Measurements from ENCODE around the gene MS4A12.
"Not testable (repeated sequence)": the region's sequence is repeated elsewhere in the genome, so short reads cannot be mapped to it uniquely, and the experiment has no call there.

The MS4A12 gene

GRCh38 chr11:60492488-60493009, at the start of gene MS4A12:
MS4A12 (plus strand) TSS chr11:60492778; CDS start chr11:60497319, 4,541 bp downstream.
- DNase-seq (ENCODE audit: low read depth, low spot score), result no peak

- no peak for DNase-seq (ENCODE audit: low read depth, low spot score)
Observed at GRCh38 chr11:60447070-60447469, 45.5 kb upstream of the MS4A12 start.

- no peak for DNase-seq (ENCODE audit: low read depth, low spot score)
Observed at GRCh38 chr11:60447846-60448245, 44.7 kb upstream of the MS4A12 start.

- not testable (repeated sequence) for DNase-seq (ENCODE audit: low read depth, low spot score)
Observed at GRCh38 chr11:60451185-60451584, 41.4 kb upstream of the MS4A12 start.

GRCh38 chr11:60454212-60454611, 38.4 kb upstream of the MS4A12 start:
- no peak for DNase-seq (ENCODE audit: low read depth, low spot score)

GRCh38 chr11:60455531-60456042, 37.0 kb upstream of the MS4A12 start, which contains the start of gene MS4A1:
MS4A1 (plus strand) TSS chr11:60455847; CDS start chr11:60462375, 6,528 bp downstream.
- no peak for DNase-seq (ENCODE audit: low read depth, low spot score)

GRCh38 chr11:60457576-60457975, 35.0 kb upstream of the MS4A12 start:
- no peak for DNase-seq (ENCODE audit: low read depth, low spot score)

- no peak for DNase-seq (ENCODE audit: low read depth, low spot score)
Observed at GRCh38 chr11:60459345-60459744, 33.2 kb upstream of the MS4A12 start.

- no peak for DNase-seq (ENCODE audit: low read depth, low spot score)
Observed at GRCh38 chr11:60468829-60469228, 23.7 kb upstream of the MS4A12 start.

GRCh38 chr11:60469723-60470122, 22.9 kb upstream of the MS4A12 start:
- no peak for DNase-seq (ENCODE audit: low read depth, low spot score)

GRCh38 chr11:60477035-60477445, 15.5 kb upstream of the MS4A12 start:
- no peak for DNase-seq (ENCODE audit: low read depth, low spot score)

- DNase-seq (ENCODE audit: low read depth, low spot score), result no peak
Observed at GRCh38 chr11:60482361-60482760, 10.2 kb upstream of the MS4A12 start.

GRCh38 chr11:60485987-60486386, 6.6 kb upstream of the MS4A12 start:
- DNase-seq (ENCODE audit: low read depth, low spot score), result no peak

GRCh38 chr11:60493454-60493853, 876 bp downstream of the MS4A12 start:
- no peak for DNase-seq (ENCODE audit: low read depth, low spot score)

- no peak for DNase-seq (ENCODE audit: low read depth, low spot score)
Observed at GRCh38 chr11:60498399-60498798, 5.8 kb downstream of the MS4A12 start.

- no peak for DNase-seq (ENCODE audit: low read depth, low spot score)
Observed at GRCh38 chr11:60498853-60499252, 6.3 kb downstream of the MS4A12 start.

GRCh38 chr11:60500276-60500910, 7.8 kb downstream of the MS4A12 start:
- no peak for DNase-seq (ENCODE audit: low read depth, low spot score)

GRCh38 chr11:60502221-60502775, 9.7 kb downstream of the MS4A12 start:
- DNase-seq (ENCODE audit: low read depth, low spot score), result no peak

GRCh38 chr11:60504219-60504905, 11.8 kb downstream of the MS4A12 start:
- no peak for DNase-seq (ENCODE audit: low read depth, low spot score)

GRCh38 chr11:60509609-60510008, 17.0 kb downstream of the MS4A12 start:
- DNase-seq (ENCODE audit: low read depth, low spot score), result not testable (repeated sequence)

- not testable (repeated sequence) for DNase-seq (ENCODE audit: low read depth, low spot score)
Observed at GRCh38 chr11:60510209-60510608, 17.6 kb downstream of the MS4A12 start.

GRCh38 chr11:60511393-60511792, 18.8 kb downstream of the MS4A12 start:
- DNase-seq (ENCODE audit: low read depth, low spot score), result no peak

Measured in activated CD4-positive, CD25-positive, alpha-beta regulatory T cell treated with anti-CD3 and anti-CD28 coated beads, Interleukin-2, amount 50 U/mL, for 16 hours (primary cell).